ENCODE data around the gene TMEM213. TPM values are rescaled to one million over a fixed set of nuclear protein-coding genes. Genes with fewer than 3 reads are reported as not detected.

TMEM213 gene
- total and polyA plus RNA-seq, 9 of the 15 experiments (the other 6 are each of a cell fraction or from before 2014, with no cell fraction given): not detected

DNA sequence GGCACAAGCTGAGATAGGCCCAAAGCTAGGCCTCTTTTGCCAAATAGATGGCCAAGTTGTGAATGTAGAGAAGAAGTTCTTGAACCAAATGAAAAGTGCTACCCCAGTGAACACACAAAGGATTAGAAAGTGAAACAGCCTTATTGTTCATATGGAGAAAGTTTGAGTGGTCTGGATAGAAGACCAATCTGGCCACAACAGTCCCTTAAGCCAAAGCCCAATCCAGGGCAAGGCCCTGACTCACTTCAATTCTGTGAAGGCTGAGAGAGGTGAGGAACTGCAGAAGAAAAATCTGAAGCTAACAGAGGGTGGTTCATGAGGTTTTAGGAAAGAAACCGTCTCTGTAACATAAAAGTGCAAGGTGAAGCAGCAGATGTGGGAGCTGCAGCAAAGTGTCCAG is 18.9 kb downstream of the TMEM213 start:
- FAIRE-seq: no peak
- intact Hi-C loops (cut with micrococcal nuclease): no loop called here
- WGBS (ENCODE audit: insufficient coverage, low coverage, missing lambda C conversion rate): 0% methylated on average over 1 of the region's 1 CpG

More for the DNA sequence above, 18.9 kb downstream of the TMEM213 start:
- Histone ChIP-seq H3K27me3 (ENCODE audit: control insufficient read depth in 2 of 2, insufficient read depth in 2 of 2, low read length in 2 of 2) (peaks cover 3 to 13% of the 10 kb centered on the region in 2 experiments), H3K79me2 (ENCODE audit: control insufficient read depth, insufficient read depth, low read length) (no peaks in the 10 kb centered on the region), H3K9me1 (ENCODE audit: control insufficient read depth, insufficient read depth, low read length) (no peaks in the 10 kb centered on the region), H3K4me1 (replicated peaks in 1 of 2; ENCODE audit: control insufficient read depth in 2 of 2, insufficient read depth in 2 of 2, low read length in 2 of 2) (no peaks in the 10 kb centered on the region), H3K36me3 (ENCODE audit: control insufficient read depth, insufficient read depth, low read length) (no peaks in the 10 kb centered on the region), H4K20me1 (replicated peaks; ENCODE audit: control insufficient read depth, insufficient read depth, low read length) (no peaks in the 10 kb centered on the region), H3K4me3 (no peak overlapping the region), H3K9me3 (replicated peaks; ENCODE audit: control insufficient read depth, insufficient read depth, low read depth, low read length) (no peaks in the 10 kb centered on the region), H2AFZ (ENCODE audit: low read depth, low read length) (no peak overlapping the region), H3K4me2 (ENCODE audit: insufficient read depth, low read length) (no peak overlapping the region), H3K27ac (ENCODE audit: extremely low read depth, low read depth, low read length) (no peak overlapping the region), H3K9ac (ENCODE audit: insufficient read depth in 1 of 2, low read depth in 2 of 2, low read length in 2 of 2) (no peak overlapping the region)
- ChIA-PET CTCF (ENCODE audit: low intra/inter-chr PET ratio) (no interaction called here), POLR2A (interaction anchor here (0.6 to 0.9 kb wide), 4 partner anchors 17 to 487 kb away, joined by 3 to 5 read pairs (median 4); no protein-coding TSS in a partner anchor)
- BruUV-seq (replicated peaks): no TSS peak
- in situ Hi-C loops (cut with MboI): no loop called here
- DNase-seq (ENCODE audit: extremely low read depth in 1 of 4, low spot score in 3 of 4): no peak
- no peak for ATAC-seq
- TF ChIP-seq ZNF316 (IDR thresholded peaks at IDR 0.05): no peak
- TF ChIP-seq ASH1L (IDR thresholded peaks at IDR 0.05; ENCODE audit: borderline replicate concordance, low read depth, partially characterized antibody): no peak
- TF ChIP-seq, protein P1, sequence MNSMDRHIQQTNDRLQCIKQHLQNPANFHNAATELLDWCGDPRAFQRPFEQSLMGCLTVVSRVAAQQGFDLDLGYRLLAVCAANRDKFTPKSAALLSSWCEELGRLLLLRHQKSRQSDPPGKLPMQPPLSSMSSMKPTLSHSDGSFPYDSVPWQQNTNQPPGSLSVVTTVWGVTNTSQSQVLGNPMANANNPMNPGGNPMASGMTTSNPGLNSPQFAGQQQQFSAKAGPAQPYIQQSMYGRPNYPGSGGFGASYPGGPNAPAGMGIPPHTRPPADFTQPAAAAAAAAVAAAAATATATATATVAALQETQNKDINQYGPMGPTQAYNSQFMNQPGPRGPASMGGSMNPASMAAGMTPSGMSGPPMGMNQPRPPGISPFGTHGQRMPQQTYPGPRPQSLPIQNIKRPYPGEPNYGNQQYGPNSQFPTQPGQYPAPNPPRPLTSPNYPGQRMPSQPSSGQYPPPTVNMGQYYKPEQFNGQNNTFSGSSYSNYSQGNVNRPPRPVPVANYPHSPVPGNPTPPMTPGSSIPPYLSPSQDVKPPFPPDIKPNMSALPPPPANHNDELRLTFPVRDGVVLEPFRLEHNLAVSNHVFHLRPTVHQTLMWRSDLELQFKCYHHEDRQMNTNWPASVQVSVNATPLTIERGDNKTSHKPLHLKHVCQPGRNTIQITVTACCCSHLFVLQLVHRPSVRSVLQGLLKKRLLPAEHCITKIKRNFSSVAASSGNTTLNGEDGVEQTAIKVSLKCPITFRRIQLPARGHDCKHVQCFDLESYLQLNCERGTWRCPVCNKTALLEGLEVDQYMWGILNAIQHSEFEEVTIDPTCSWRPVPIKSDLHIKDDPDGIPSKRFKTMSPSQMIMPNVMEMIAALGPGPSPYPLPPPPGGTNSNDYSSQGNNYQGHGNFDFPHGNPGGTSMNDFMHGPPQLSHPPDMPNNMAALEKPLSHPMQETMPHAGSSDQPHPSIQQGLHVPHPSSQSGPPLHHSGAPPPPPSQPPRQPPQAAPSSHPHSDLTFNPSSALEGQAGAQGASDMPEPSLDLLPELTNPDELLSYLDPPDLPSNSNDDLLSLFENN (IDR thresholded peaks at IDR 0.05; ENCODE audit: low read depth in 2 of 2, low read length in 2 of 2): no peak
